Activated CD4-positive, alpha-beta T cell treated with anti-CD3 and anti-CD28 coated beads, Interleukin-2, amount 10 ng/mL, durations not matched to agents 7 days and 5 days (primary cell): ENCODE data around the gene SHC1. TPM values are rescaled to one million over a fixed set of nuclear protein-coding genes. Genes with fewer than 3 reads are reported as not detected.

Source experiments
- CTCF ChIA-PET: fragments of 350-600 bp; sonication (Branson Sonifier 250); formaldehyde crosslinking; loops from one replicate; lab custom pipeline; 2021; ENCODE audit warnings: antibody characterized with exemption; lab: Charles Lee
- POLR2A ChIA-PET: fragments of 350-600 bp; sonication (Branson Sonifier 250); formaldehyde crosslinking; loops from one replicate; lab custom pipeline; 2021; ENCODE audit warnings: antibody characterized with exemption; lab: Charles Lee
- DNase-seq: peaks from one replicate; pipeline ENCODE4 v3.0.0-alpha.2; 2020
- H3K27ac Mint-ChIP-seq: one replicate; pipeline ENCODE4 v1.8.0; 2021; ENCODE audit warnings: mild to moderate bottlenecking, moderate library complexity, mixed read lengths
- H3K27me3 Mint-ChIP-seq: one replicate; pipeline ENCODE4 v1.8.0; 2021; ENCODE audit warnings: mixed read lengths
- H3K36me3 Mint-ChIP-seq: one replicate; pipeline ENCODE4 v1.8.0; 2021; ENCODE audit warnings: low read depth, mixed read lengths
- H3K4me1 Mint-ChIP-seq: one replicate; pipeline ENCODE4 v1.8.0; 2021; ENCODE audit warnings: mixed read lengths
- H3K4me3 Mint-ChIP-seq: one replicate; pipeline ENCODE4 v1.8.0; 2021; ENCODE audit warnings: mild to moderate bottlenecking, moderate library complexity, mixed read lengths
- H3K9me3 Mint-ChIP-seq: one replicate; pipeline ENCODE4 v1.8.0; 2021; ENCODE audit warnings: mixed read lengths
- total RNA-seq, 2 experiments: library from RNA; stranded (reverse); gene quantifications; one replicate each; pipeline ENCODE4 v1.2.3, GENCODE V29; 2021

Gene SHC1
- total RNA-seq, 2 experiments from 2014 or later = 75.1 to 104 TPM

DNA sequence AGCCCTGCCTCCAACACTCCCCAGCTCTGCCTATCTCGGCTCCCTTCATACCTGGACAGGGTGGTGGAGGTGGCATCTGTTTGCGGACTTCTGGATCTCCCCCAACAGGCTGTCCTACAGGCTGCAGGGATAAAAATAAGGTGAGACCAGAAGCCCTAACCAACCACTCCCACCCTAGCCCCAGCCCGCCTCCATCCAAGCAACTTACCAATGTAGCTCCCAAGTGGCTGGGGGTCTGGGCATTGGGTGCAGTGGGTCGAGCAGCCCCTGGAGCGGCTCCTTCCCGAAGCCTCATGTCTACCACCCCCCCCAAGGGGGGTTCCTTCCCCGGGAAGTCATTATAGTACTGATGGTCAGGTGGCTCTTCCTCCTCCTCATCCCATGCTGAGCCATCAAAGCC lies 4.4 kb downstream of the SHC1 start:
- H3K9me3 Mint-ChIP-seq = no peaks in the 10 kb centered on the region
- ChIA-PET CTCF (interaction anchor here (0.7 to 2.2 kb wide), 3 partner anchors 11 to 33 kb away, joined by 3 to 9 read pairs (median 4); partner anchors contain the start of genes FLAD1 and PBXIP1), POLR2A (no interaction called here)
- no peak overlapping the region for H3K27ac Mint-ChIP-seq
- no peak overlapping the region for H3K4me3 Mint-ChIP-seq
- H3K36me3 Mint-ChIP-seq = peaks cover 42% of the 10 kb centered on the region
- H3K27me3 Mint-ChIP-seq = no peaks in the 10 kb centered on the region
- peaks cover 53% of the 10 kb centered on the region for H3K4me1 Mint-ChIP-seq
- DNase-seq = no peak

DNA sequence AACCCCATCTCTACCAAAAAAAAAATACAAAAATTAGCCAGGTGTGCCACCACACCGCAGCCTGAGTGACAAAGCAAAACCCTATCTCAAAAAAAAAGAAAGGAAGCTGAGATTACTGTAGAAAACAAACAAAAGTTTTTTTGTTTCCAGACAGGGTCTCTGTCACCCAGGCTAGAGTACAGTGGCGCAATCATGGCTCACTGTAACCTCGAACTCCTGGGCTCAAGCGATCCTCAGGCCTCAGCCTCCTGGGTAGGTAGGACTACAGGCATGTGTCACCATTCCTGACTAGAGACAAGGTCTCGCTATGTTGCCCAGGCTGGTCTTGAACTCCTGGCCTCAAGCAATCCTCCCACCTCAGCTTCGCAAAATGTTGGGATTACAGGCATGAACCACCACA lies 6.2 kb downstream of the SHC1 start:
- POLR2A ChIA-PET = no interaction called here
- CTCF ChIA-PET = interaction anchor here (0.8 to 2.2 kb wide), 2 partner anchors 9 to 19 kb away, joined by 3 to 9 read pairs; partner anchors contain the start of genes FLAD1 and PBXIP1

GRCh38 chr1:154963643-154964042 lies 6.9 kb downstream of the SHC1 start:
- peaks cover 44% of the 10 kb centered on the region for H3K36me3 Mint-ChIP-seq
- peaks cover 52% of the 10 kb centered on the region for H3K4me1 Mint-ChIP-seq
- H3K27me3 Mint-ChIP-seq = no peaks in the 10 kb centered on the region
- H3K27ac Mint-ChIP-seq = no peak overlapping the region
- POLR2A ChIA-PET = no interaction called here
- no peak for DNase-seq
- H3K4me3 Mint-ChIP-seq = no peak overlapping the region
- CTCF ChIA-PET = interaction anchor here (2.2 kb wide), 1 partner anchor 20 kb away, joined by 9 read pairs; the partner anchor contains the start of gene FLAD1
- H3K9me3 Mint-ChIP-seq = no peaks in the 10 kb centered on the region

More for the DNA sequence above, 6.2 kb downstream of the SHC1 start:
- no peak overlapping the region for H3K27ac Mint-ChIP-seq
- DNase-seq = no peak
- H3K27me3 Mint-ChIP-seq = no peaks in the 10 kb centered on the region
- no peak overlapping the region for H3K4me3 Mint-ChIP-seq
- no peaks in the 10 kb centered on the region for H3K9me3 Mint-ChIP-seq
- peaks cover 57% of the 10 kb centered on the region for H3K4me1 Mint-ChIP-seq
- H3K36me3 Mint-ChIP-seq = peaks cover 48% of the 10 kb centered on the region

DNA sequence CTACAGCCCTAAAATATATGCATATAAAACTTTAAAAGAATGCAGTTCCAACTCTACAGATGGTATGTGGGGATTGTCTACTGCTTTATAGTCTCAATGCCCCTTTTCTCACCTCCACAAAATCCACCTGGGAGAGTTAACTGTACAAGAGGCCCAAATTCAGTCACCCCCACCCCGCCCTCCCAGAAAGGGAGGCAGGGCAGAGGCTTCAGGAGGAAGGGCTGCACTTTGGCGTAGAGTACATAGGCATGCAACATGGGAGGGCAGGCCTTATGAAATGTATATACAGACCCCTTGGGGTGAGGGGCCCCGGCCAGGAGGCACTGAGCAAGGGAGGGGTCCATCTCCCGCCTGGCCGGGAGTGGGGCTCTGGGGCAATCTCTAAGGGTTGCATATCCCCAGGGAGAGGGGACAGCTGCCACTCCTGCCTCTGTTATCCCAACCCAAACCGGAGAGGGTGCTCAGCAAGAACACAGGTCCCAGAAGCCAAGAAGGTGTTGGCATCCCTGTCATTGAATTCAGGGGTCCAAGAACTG lies 7.7 kb downstream of the SHC1 start:
- H3K27ac Mint-ChIP-seq = peak overlapping the region; percentile 91
- POLR2A ChIA-PET = no interaction called here
- DNase-seq = no peak
- H3K27me3 Mint-ChIP-seq = no peaks in the 10 kb centered on the region
- CTCF ChIA-PET = interaction anchor here (2.1 kb wide), 2 partner anchors 10 to 11 kb away, joined by 9 to 11 read pairs; partner anchors contain the start of gene CKS1B
- H3K9me3 Mint-ChIP-seq = no peaks in the 10 kb centered on the region
- H3K36me3 Mint-ChIP-seq = peaks cover 43% of the 10 kb centered on the region
- peaks cover 51% of the 10 kb centered on the region for H3K4me1 Mint-ChIP-seq
- peak overlapping the region; percentile 85 for H3K4me3 Mint-ChIP-seq

- H3K4me3 Mint-ChIP-seq = peak overlapping the region; percentile 85
- ChIA-PET POLR2A (interaction anchor here (1.1 kb wide), 1 partner anchor 12 kb away, joined by 3 read pairs; the partner anchor contains the start of gene CKS1B), CTCF (interaction anchor here (1.0 to 3.3 kb wide), 9 partner anchors 9 to 123 kb away, joined by 4 to 23 read pairs (median 7); partner anchors contain the start of genes CKS1B and SHC1)
- H3K4me1 Mint-ChIP-seq = peaks cover 51% of the 10 kb centered on the region
- H3K9me3 Mint-ChIP-seq = no peaks in the 10 kb centered on the region
- H3K36me3 Mint-ChIP-seq = peaks cover 38% of the 10 kb centered on the region
- no peaks in the 10 kb centered on the region for H3K27me3 Mint-ChIP-seq
- peak overlapping the region; percentile 91 for H3K27ac Mint-ChIP-seq
- peak; percentile 33 for DNase-seq
Observed at GRCh38 chr1:154962156-154962749, 8.3 kb downstream of the SHC1 start.

DNA sequence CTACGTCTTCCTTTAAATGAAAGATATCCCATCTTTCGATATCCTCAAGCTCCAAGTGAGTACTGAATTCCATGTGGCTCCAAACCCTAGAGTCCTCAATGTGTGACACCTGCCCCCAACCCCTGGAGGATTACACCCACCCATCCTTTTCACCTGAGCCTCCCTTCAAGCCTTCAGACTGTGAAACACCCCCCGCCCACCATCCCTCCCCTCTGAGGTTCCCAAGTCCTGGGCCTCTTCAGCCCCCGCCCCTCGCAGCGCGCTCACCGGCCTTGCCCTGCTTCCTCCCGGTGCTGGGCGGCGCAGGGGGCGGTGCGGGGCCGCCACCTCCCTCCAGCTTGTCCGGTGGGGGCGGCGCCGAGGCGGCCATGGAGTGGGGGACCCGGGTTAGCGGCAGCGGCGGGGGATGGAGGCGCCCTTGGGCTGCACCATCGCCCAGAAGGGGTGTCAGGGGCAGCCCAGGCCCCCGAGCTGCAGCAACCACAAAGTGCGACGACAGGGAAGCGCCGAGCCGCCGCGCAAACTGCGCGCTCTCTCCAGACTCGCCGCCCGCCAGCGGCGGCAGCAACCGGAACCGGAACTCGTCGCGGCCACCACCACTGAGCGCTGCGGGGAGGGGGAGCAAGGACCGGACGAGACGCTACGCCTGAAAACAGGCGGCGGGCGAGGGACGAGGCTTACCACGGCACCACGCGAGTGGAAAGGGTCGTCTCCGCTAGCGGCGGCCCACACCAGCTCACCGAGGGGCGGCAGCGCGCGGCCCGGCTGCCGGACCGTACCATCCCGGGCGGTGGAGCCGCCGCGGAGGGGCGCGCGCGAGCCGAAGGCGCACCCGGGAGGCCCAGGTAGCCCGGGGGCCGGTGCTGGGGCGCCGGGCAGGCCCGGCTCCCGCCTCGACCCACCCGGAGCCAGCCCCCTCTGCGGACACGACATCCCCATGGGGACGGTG lies 9.1 kb downstream of the SHC1 start, which contains the start of gene PYGO2:
Gene PYGO2, minus strand, starts transcription at position 576 of the 949 bp plus-strand sequence. Its CDS starts 206 bp downstream, at position 370.
- H3K9me3 Mint-ChIP-seq = no peaks in the 10 kb centered on the region
- H3K36me3 Mint-ChIP-seq = peaks cover 36% of the 10 kb centered on the region
- H3K27me3 Mint-ChIP-seq = no peaks in the 10 kb centered on the region
- peak within 1 kb of the TSS; percentile 93 for H3K27ac Mint-ChIP-seq
- ChIA-PET POLR2A (interaction anchor here (0.6 to 1.1 kb wide), 2 partner anchors 13 to 51 kb away, joined by 3 read pairs; partner anchors contain the start of gene CKS1B), CTCF (interaction anchor here (0.6 to 3.3 kb wide), 16 partner anchors 9 to 402 kb away, joined by 3 to 23 read pairs (median 5); partner anchors contain the start of genes CKS1B, PMVK and SHC1)
- peaks cover 55% of the 10 kb centered on the region for H3K4me1 Mint-ChIP-seq
- H3K4me3 Mint-ChIP-seq = peak within 1 kb of the TSS; percentile 99
- DNase-seq = peak; percentile 83

DNA sequence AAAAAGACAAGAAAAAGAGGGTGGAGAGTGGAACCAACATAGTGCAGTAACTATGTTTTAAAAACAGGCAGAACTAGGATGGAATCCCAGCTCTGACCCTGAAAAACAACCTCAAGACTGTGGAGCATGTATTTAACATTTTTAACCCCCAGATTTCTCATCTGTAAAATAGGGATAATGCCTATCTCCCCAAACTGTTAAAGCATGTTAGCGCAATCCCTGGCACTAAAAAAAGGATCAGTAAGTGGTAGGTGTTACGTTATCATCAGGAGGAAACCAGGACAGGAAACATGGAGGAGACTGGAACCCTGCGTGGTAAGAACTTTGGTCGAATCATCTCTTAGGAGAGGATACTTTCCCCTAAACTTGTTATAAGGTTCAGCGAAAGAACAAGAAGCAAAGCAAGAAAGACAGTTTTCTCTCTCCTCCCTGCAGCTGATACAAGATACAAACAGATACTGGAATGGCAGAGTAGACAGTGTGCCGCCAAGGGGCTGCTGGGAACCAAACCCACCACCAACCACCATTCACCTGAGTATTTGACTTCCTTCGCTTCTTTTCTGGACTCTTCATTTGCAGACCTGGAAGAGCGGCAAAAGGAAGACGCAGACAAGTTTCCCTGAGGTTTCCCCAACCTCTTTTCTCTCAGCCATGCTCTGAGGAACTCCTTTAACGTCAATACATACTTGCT lies 10.0 kb downstream of the SHC1 start:
- Mint-ChIP-seq H3K9me3 (no peaks in the 10 kb centered on the region), H3K4me3 (peak overlapping the region; percentile 99), H3K4me1 (peaks cover 63% of the 10 kb centered on the region), H3K36me3 (peaks cover 33% of the 10 kb centered on the region), H3K27me3 (no peaks in the 10 kb centered on the region), H3K27ac (peak overlapping the region; percentile 93)
- ChIA-PET CTCF (interaction anchor here (0.7 to 3.3 kb wide), 14 partner anchors 8 to 401 kb away, joined by 3 to 23 read pairs (median 5); partner anchors contain the start of genes CKS1B, PMVK and SHC1), POLR2A (interaction anchor here (0.6 to 1.1 kb wide), 2 partner anchors 14 to 52 kb away, joined by 3 read pairs; partner anchors contain the start of gene CKS1B)
- DNase-seq = no peak

- POLR2A ChIA-PET = interaction anchor here (0.7 kb wide), 1 partner anchor 40 kb away, joined by 5 read pairs; no protein-coding TSS in a partner anchor
Observed at GRCh38 chr1:154959426-154959780, 11.1 kb downstream of the SHC1 start.

GRCh38 chr1:154958681-154959425 lies 11.7 kb downstream of the SHC1 start:
- H3K27ac Mint-ChIP-seq = peak overlapping the region; percentile 72
- peaks cover 76% of the 10 kb centered on the region for H3K4me1 Mint-ChIP-seq
- DNase-seq = no peak
- CTCF ChIA-PET = interaction anchor here (2.5 to 3.3 kb wide), 2 partner anchors 15 to 58 kb away, joined by 5 to 23 read pairs; no protein-coding TSS in a partner anchor
- H3K9me3 Mint-ChIP-seq = no peaks in the 10 kb centered on the region
- peaks cover 36% of the 10 kb centered on the region for H3K36me3 Mint-ChIP-seq
- POLR2A ChIA-PET = interaction anchor here (0.7 kb wide), 1 partner anchor 16 kb away, joined by 5 read pairs; no protein-coding TSS in a partner anchor
- H3K27me3 Mint-ChIP-seq = no peaks in the 10 kb centered on the region
- H3K4me3 Mint-ChIP-seq = peak overlapping the region; percentile 13

More at GRCh38 chr1:154959426-154959780, 11.1 kb downstream of the SHC1 start:
- no peak overlapping the region for H3K27ac Mint-ChIP-seq
- no peaks in the 10 kb centered on the region for H3K27me3 Mint-ChIP-seq
- H3K4me3 Mint-ChIP-seq = peak overlapping the region; percentile 99
- H3K36me3 Mint-ChIP-seq = peaks cover 33% of the 10 kb centered on the region
- CTCF ChIA-PET = interaction anchor here (2.5 to 3.3 kb wide), 2 partner anchors 14 to 58 kb away, joined by 5 to 23 read pairs; no protein-coding TSS in a partner anchor
- peaks cover 72% of the 10 kb centered on the region for H3K4me1 Mint-ChIP-seq
- no peak for DNase-seq
- H3K9me3 Mint-ChIP-seq = no peaks in the 10 kb centered on the region

GRCh38 chr1:154958036-154958435 lies 12.5 kb downstream of the SHC1 start:
- DNase-seq = no peak
- Mint-ChIP-seq H3K9me3 (no peaks in the 10 kb centered on the region), H3K27ac (no peak overlapping the region), H3K27me3 (no peaks in the 10 kb centered on the region), H3K4me1 (peaks cover 76% of the 10 kb centered on the region), H3K4me3 (no peak overlapping the region), H3K36me3 (peaks cover 41% of the 10 kb centered on the region)
- ChIA-PET POLR2A (interaction anchor here (0.7 kb wide), 1 partner anchor 17 kb away, joined by 5 read pairs; no protein-coding TSS in a partner anchor), CTCF (no interaction called here)
